CD14-positive monocyte (primary cell): ENCODE measurements around the gene CDSN. TPM values are rescaled to one million over a fixed set of nuclear protein-coding genes. Genes with fewer than 3 reads are reported as not detected.

Experiments
- DNase-seq, 3 donors: peaks; one replicate each; pipeline ENCODE4 v3.0.0-alpha.2; 2011 to 2022
- H2AFZ ChIP-seq: 2 replicates; pipeline ENCODE4 v1.6.0; 2012; ENCODE audit warnings: mild to moderate bottlenecking, low read depth, low read length, inconsistent platforms; ENCODE audit not compliant: insufficient read depth, poor library complexity, severe bottlenecking
- H3K27ac ChIP-seq, 2 donors: 1 replicate in 1 of 2; 2 replicates in 1 of 2; pipeline ENCODE4 v1.5.1; 2012 to 2013; ENCODE audit warnings: low read length in 2 of 2, control low read depth in 1 of 2, inconsistent platforms in 1 of 2, low read depth in 1 of 2, mild to moderate bottlenecking in 1 of 2
- H3K27me3 ChIP-seq, 2 donors: one replicate each; pipeline versions ENCODE4 v1.6.0 to v1.6.1; 2011 to 2013; ENCODE audit warnings: low read length in 2 of 2; ENCODE audit not compliant: control insufficient read depth in 2 of 2, insufficient read depth in 2 of 2
- H3K36me3 ChIP-seq, 2 donors: replicated peaks in 1 of 2; 1 replicate in 1 of 2; 2 replicates in 1 of 2; pipeline versions ENCODE4 v1.5.1 to v1.6.1; 2012 to 2013; ENCODE audit warnings: low read length in 2 of 2, control low read depth in 1 of 2, inconsistent platforms in 1 of 2, mild to moderate bottlenecking in 1 of 2; ENCODE audit not compliant: insufficient read depth in 2 of 2, control insufficient read depth in 1 of 2
- H3K4me1 ChIP-seq, 2 donors: 1 replicate in 1 of 2; 2 replicates in 1 of 2; pipeline versions ENCODE4 v1.5.1 to v1.6.1; 2012 to 2013; ENCODE audit warnings: low read length in 2 of 2, control low read depth in 1 of 2, inconsistent platforms in 1 of 2, mild to moderate bottlenecking in 1 of 2, moderate library complexity in 1 of 2; ENCODE audit not compliant: insufficient read depth in 2 of 2, control insufficient read depth in 1 of 2
- H3K4me2 ChIP-seq: replicated peaks from 2 replicates; pipeline ENCODE3; 2012; ENCODE audit warnings: low read length, moderate library complexity, mild to moderate bottlenecking; ENCODE audit not compliant: poor library complexity, severe bottlenecking; ENCODE audit errors: extremely low read depth
- H3K4me3 ChIP-seq, 3 experiments: fragments of 200-600 bp in 1 of 3; sonication (generic) in 1 of 3; replicated peaks in 1 of 3; 1 replicate in 2 of 3; 2 replicates in 1 of 3; pipeline ENCODE4 v1.5.1; 2011 to 2013; ENCODE audit warnings: low read length in 3 of 3, mild to moderate bottlenecking in 3 of 3, control low read depth in 2 of 3, low read depth in 2 of 3, inconsistent platforms in 1 of 3, moderate library complexity in 1 of 3
- H3K79me2 ChIP-seq: 2 replicates; pipeline ENCODE4 v1.6.0; 2012; ENCODE audit warnings: mild to moderate bottlenecking, control low read depth, inconsistent platforms, low read length, moderate library complexity; ENCODE audit not compliant: insufficient read depth
- H3K9ac ChIP-seq: 2 replicates; pipeline ENCODE4 v1.6.0; 2017; ENCODE audit warnings: low read length, mild to moderate bottlenecking; ENCODE audit not compliant: insufficient read depth, poor library complexity, severe bottlenecking
- H3K9me3 ChIP-seq, 2 donors: replicated peaks in 1 of 2; 1 replicate in 1 of 2; 2 replicates in 1 of 2; pipeline versions ENCODE4 v1.5.1 to v1.6.1; 2012 to 2013; ENCODE audit warnings: low read length in 2 of 2, control low read depth in 1 of 2; ENCODE audit not compliant: control insufficient read depth in 1 of 2, insufficient read depth in 1 of 2
- H4K20me1 ChIP-seq: 2 replicates; pipeline ENCODE4 v1.6.0; 2012; ENCODE audit warnings: mild to moderate bottlenecking, low read length, control low read depth, moderate library complexity; ENCODE audit not compliant: insufficient read depth
- H3K27ac Mint-ChIP-seq, 7 donors: one replicate each; pipeline ENCODE4 v1.8.0; 2020; ENCODE audit warnings: mild to moderate bottlenecking in 7 of 7, mixed read lengths in 7 of 7, moderate library complexity in 6 of 7, inconsistent platforms in 2 of 7
- H3K27me3 Mint-ChIP-seq, 3 donors: one replicate each; pipeline ENCODE4 v1.8.0; 2021 to 2022; ENCODE audit warnings: low read depth in 3 of 3, mild to moderate bottlenecking in 3 of 3, mixed read lengths in 3 of 3, moderate library complexity in 3 of 3, inconsistent platforms in 1 of 3
- H3K36me3 Mint-ChIP-seq, 2 donors: one replicate each; pipeline ENCODE4 v1.8.0; 2020; ENCODE audit warnings: mixed read lengths in 2 of 2, inconsistent platforms in 1 of 2, mild to moderate bottlenecking in 1 of 2
- H3K4me1 Mint-ChIP-seq: one replicate; pipeline ENCODE4 v1.8.0; 2020; ENCODE audit warnings: mild to moderate bottlenecking, mixed read lengths
- H3K4me3 Mint-ChIP-seq, 2 donors: one replicate each; pipeline ENCODE4 v1.8.0; 2020; ENCODE audit warnings: mild to moderate bottlenecking in 2 of 2, mixed read lengths in 2 of 2, moderate library complexity in 1 of 2
- H3K9me3 Mint-ChIP-seq, 7 donors: one replicate each; pipeline ENCODE4 v1.8.0; 2020 to 2022; ENCODE audit warnings: mixed read lengths in 7 of 7, mild to moderate bottlenecking in 6 of 7, moderate library complexity in 6 of 7, inconsistent platforms in 2 of 7
- CTCF ChIP-seq: fragments of 200-600 bp; IDR thresholded peaks from one replicate; pipeline ENCODE4 v1.8.0; 2022; ENCODE audit warnings: antibody characterized with exemption, mild to moderate bottlenecking
- WGBS: methylation state at CpG from one replicate; pipeline ENCODE4 v1.1.5; 2013; ENCODE audit warnings: missing lambda C conversion rate; ENCODE audit not compliant: insufficient coverage; 5-methylcytosine and 5-hydroxymethylcytosine counted together
- intact Hi-C, 2 donors: fragments of 100-400 bp; cut with micrococcal nuclease; formaldehyde crosslinking; loops; one replicate each; pipeline versions ENCODE4 v1.15.0 to v1.15.1; 2023
- polyA plus RNA-seq, 3 donors: library from polyadenylated mRNA; depleted of rRNA in 1 of 3; unstranded in 2 of 3; stranded (reverse) in 1 of 3; fragments of 300-500 nt in 2 of 3; fragments of >200 nt in 1 of 3; fragmentation: Illumina TruSeq in 2 of 3; gene quantifications; 1 replicate in 2 of 3; 2 replicates in 1 of 3; pipeline ENCODE4 v1.2.3, GENCODE V29; 2012 to 2021

CDSN gene
- polyA plus RNA-seq, 3 donors, result not detected

GRCh38 chr6:31098449-31098938, 21.8 kb downstream of the CDSN start:
- no peak for DNase-seq
- Histone ChIP-seq H4K20me1 (no peaks in the 10 kb centered on the region), H3K4me3 (no peak overlapping the region), H3K9ac (no peak overlapping the region), H3K79me2 (no peaks in the 10 kb centered on the region), H3K4me2 (no peak overlapping the region), H3K27me3 (no peaks in the 10 kb centered on the region), H3K36me3 (no peaks in the 10 kb centered on the region), H2AFZ (no peak overlapping the region), H3K4me1 (peaks cover 20 to 28% of the 10 kb centered on the region in 2 donors), H3K27ac (no peak overlapping the region), H3K9me3 (no peaks in the 10 kb centered on the region)
- no CpG with 5 or more reads among the region's 4 CpGs for WGBS
- no peak for TF ChIP-seq CTCF
- Mint-ChIP-seq H3K4me3 (no peak overlapping the region), H3K9me3 (no peaks in the 10 kb centered on the region), H3K36me3 (peaks cover 0 to 2% of the 10 kb centered on the region in 2 donors), H3K27me3 (peaks cover 0 to 3% (median 1%) of the 10 kb centered on the region in 3 donors), H3K4me1 (peaks cover 39% of the 10 kb centered on the region), H3K27ac (no peak overlapping the region)
- intact Hi-C loops, result no loop called here

DNA sequence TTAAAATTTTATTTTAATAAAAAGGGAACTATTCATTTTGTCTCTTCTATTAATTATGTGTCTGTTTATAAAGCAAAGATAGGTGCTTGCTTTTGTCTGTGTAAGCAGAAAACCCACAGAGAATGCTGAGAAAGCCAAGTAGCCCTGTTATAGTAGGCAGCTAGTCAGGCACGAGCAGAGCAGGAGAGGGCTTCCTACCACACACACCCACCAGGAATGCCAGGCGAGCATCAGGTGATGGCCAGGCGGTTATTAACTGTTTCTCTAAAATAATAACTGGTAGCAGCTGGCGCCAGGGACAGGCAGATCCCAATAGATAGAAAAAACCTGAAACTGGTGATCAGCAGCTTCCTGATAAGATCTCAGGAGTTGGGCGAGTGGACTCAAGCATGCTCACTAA, 23.6 kb downstream of the CDSN start:
- no peaks in the 10 kb centered on the region for H3K36me3 ChIP-seq
- intact Hi-C loops, result no loop called here
- DNase-seq, result no peak
- H4K20me1 ChIP-seq, result no peaks in the 10 kb centered on the region
- no peak overlapping the region for H2AFZ ChIP-seq
- no peak overlapping the region for H3K4me3 ChIP-seq
- no peak overlapping the region for H3K27ac ChIP-seq
- no peak for TF ChIP-seq CTCF
- Mint-ChIP-seq H3K4me1 (peaks cover 41% of the 10 kb centered on the region), H3K36me3 (peaks cover 0 to 2% of the 10 kb centered on the region in 2 donors), H3K27ac (peak overlapping the region in 1 of 7 donors; percentile 3), H3K27me3 (peaks cover 0 to 3% (median 1%) of the 10 kb centered on the region in 3 donors), H3K9me3 (no peaks in the 10 kb centered on the region), H3K4me3 (no peak overlapping the region)
- H3K9me3 ChIP-seq, result no peaks in the 10 kb centered on the region
- no peaks in the 10 kb centered on the region for H3K79me2 ChIP-seq
- H3K9ac ChIP-seq, result no peak overlapping the region
- peaks cover 25 to 35% of the 10 kb centered on the region in 2 donors for H3K4me1 ChIP-seq
- no peak overlapping the region for H3K4me2 ChIP-seq
- WGBS, result 63% methylated on average over 2 of the region's 5 CpGs
- no peaks in the 10 kb centered on the region for H3K27me3 ChIP-seq
